Measurements from ENCODE around the gene WNT9A. TPM values are rescaled to one million over a fixed set of nuclear protein-coding genes. Genes with fewer than 3 reads are reported as not detected.

The WNT9A gene
- polyA plus RNA-seq, 1 of the 3 experiments (the other 2 are of a cell fraction) = 0.31 TPM

GRCh38 chr1:227889863-227890405 lies 57.8 kb downstream of the WNT9A start:
- H2AFZ ChIP-seq (ENCODE audit: low read depth) = no peak overlapping the region
- no peaks in the 10 kb centered on the region for H3K36me3 ChIP-seq (replicated peaks in 1 of 2; ENCODE audit: control insufficient read depth in 1 of 2, insufficient read depth in 2 of 2, low read length in 1 of 2)
- POLR2A ChIA-PET = no interaction called here
- H3K27me3 ChIP-seq (ENCODE audit: insufficient read depth) = no peaks in the 10 kb centered on the region
- no peak for DNase-seq
- H3K4me1 ChIP-seq (ENCODE audit: control insufficient read depth in 1 of 2, insufficient read depth in 2 of 2, low read depth in 1 of 2, low read length in 1 of 2) = no peaks in the 10 kb centered on the region; a peak in 1 of 4 replicates
- no peak for TF ChIP-seq CHD2 (IDR thresholded peaks at IDR 0.05; ENCODE audit: low read length, partially characterized antibody)
- no peak for TF ChIP-seq YY1 (IDR thresholded peaks at IDR 0.05; ENCODE audit: low read depth)
- no peak for TF ChIP-seq GATA2 (CRISPR knock-in tag; IDR thresholded peaks at IDR 0.05)
- TF ChIP-seq NRF1 (IDR thresholded peaks at IDR 0.05; ENCODE audit: low read depth, low read length) = no peak
- no peak for TF ChIP-seq FOXJ3 (CRISPR knock-in tag; IDR thresholded peaks at IDR 0.05)
- no peak for TF ChIP-seq RXRA (IDR thresholded peaks at IDR 0.05; ENCODE audit: borderline replicate concordance, low read depth)
- no peak for TF ChIP-seq SMC3 (IDR thresholded peaks at IDR 0.05; ENCODE audit: low read depth, low read length)
- TF ChIP-seq USF2 (IDR thresholded peaks at IDR 0.05; ENCODE audit: borderline replicate concordance, low read depth, low read length) = no peak
- TF ChIP-seq EZH2phosphoT487 (IDR thresholded peaks at IDR 0.05; ENCODE audit: borderline replicate concordance, low read depth) = no peak
- TF ChIP-seq IRF3 (IDR thresholded peaks at IDR 0.05; ENCODE audit: low read depth, low read length) = no peak
- H3K9ac ChIP-seq = no peak overlapping the region
- no peaks in the 10 kb centered on the region for H3K9me2 ChIP-seq
- no peaks in the 10 kb centered on the region for H3K79me2 ChIP-seq (ENCODE audit: insufficient read depth)
- no peaks in the 10 kb centered on the region for H3K9me3 ChIP-seq
- WGBS (ENCODE audit: low lambda C conversion rate) = 9% methylated on average over 3 of the region's 13 CpGs
- CTCF ChIA-PET = no interaction called here
- no peak overlapping the region for H3K4me3 ChIP-seq (ENCODE audit: low read depth in 2 of 2, low read length in 1 of 2)
- H3K4me2 ChIP-seq = no peak overlapping the region
- H3K27ac ChIP-seq (ENCODE audit: low read depth in 2 of 2, low read length in 1 of 2) = no peak overlapping the region
- H4K20me1 ChIP-seq (ENCODE audit: insufficient read depth) = no peaks in the 10 kb centered on the region
- no peaks in the 10 kb centered on the region for H3F3A ChIP-seq (replicated peaks; ENCODE audit: insufficient read depth)

DNA sequence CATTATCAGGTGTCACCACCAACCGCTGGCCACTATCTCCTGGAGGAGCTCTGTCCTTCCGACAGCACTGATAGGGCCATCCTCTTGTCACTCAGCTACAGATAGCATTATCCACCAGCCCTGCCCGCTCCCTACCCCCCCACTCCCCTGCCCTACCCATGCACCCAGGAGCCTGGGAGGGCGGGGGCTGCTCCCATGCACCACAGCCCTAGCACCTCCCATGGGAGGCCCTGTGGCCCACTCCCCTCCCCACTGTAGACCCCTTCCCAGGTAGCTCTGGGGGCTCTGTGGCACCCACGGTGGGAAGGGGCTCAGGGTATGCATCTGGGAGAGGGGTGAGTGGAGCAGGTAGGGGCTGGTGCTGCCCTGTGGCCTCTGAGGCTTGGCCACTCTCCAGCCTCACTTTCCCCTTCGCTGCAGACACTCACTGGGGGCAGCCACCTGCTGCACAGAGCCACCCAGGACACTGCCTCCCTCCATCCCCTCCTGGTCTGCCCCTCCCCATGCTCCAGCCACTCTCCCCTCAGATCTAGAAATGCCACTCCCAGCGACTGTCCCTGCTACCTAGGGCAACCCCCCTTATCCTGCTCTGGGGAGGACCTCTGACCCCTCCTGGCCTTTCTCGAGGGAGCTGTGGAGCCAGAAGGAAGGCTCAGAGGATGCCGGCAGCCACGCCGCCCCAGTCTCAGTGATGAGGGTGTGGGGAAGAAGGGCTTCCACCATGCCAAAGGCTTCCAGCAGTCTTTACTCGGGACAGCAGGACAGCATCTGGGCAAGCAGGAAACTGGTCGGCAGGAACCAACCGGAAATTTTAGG lies 58.5 kb downstream of the WNT9A start:
- Histone ChIP-seq H3K27ac (ENCODE audit: low read depth in 2 of 2, low read length in 1 of 2) (no peak overlapping the region), H4K20me1 (ENCODE audit: insufficient read depth) (no peaks in the 10 kb centered on the region), H3K4me1 (ENCODE audit: control insufficient read depth in 1 of 2, insufficient read depth in 2 of 2, low read depth in 1 of 2, low read length in 1 of 2) (no peaks in the 10 kb centered on the region; a peak in 1 of 4 replicates), H3K4me3 (ENCODE audit: low read depth in 2 of 2, low read length in 1 of 2) (no peak overlapping the region), H3F3A (replicated peaks; ENCODE audit: insufficient read depth) (no peaks in the 10 kb centered on the region), H3K9me2 (no peaks in the 10 kb centered on the region), H3K27me3 (ENCODE audit: insufficient read depth) (no peaks in the 10 kb centered on the region), H3K79me2 (ENCODE audit: insufficient read depth) (no peaks in the 10 kb centered on the region), H3K4me2 (no peak overlapping the region), H3K36me3 (replicated peaks in 1 of 2; ENCODE audit: control insufficient read depth in 1 of 2, insufficient read depth in 2 of 2, low read length in 1 of 2) (no peaks in the 10 kb centered on the region), H2AFZ (ENCODE audit: low read depth) (no peak overlapping the region), H3K9ac (no peak overlapping the region), H3K9me3 (no peaks in the 10 kb centered on the region)
- peak; percentile 27 for DNase-seq
- ChIA-PET CTCF (no interaction called here), POLR2A (interaction anchor here (0.6 kb wide), 1 partner anchor 127 kb away, joined by 4 read pairs; no protein-coding TSS in a partner anchor)
- WGBS (ENCODE audit: low lambda C conversion rate) = 60% methylated on average over 11 of the region's 14 CpGs
- no peak for TF ChIP-seq FOXM1 (IDR thresholded peaks at IDR 0.05; ENCODE audit: low read depth)

Data from SK-N-SH (cell line).